ENCODE measurements around the gene GABRR3.

- TF ChIP-seq CTCF (IDR thresholded peaks at IDR 0.05 in 8 of 11, conservative IDR thresholded peaks at IDR 0.05 in 3 of 11) (no peak), POLR2AphosphoS5 (IDR thresholded peaks at IDR 0.05) (no peak)
These were observed 6.0 kb downstream of the GABRR3 start for GRCh38 chr3:98029083-98029482.

Measured in spleen (tissue), 7 donors.